GM21381 (cell line): ENCODE results near the gene GTPBP8.

Source experiments
- ATAC-seq: cut with Tn5 transposase; IDR thresholded peaks from one replicate; pipeline ENCODE4 v1.9.1; 2021; ENCODE audit warnings: mild to moderate bottlenecking, moderate library complexity; ENCODE audit not compliant: unreplicated experiment

Gene GTPBP8

GRCh38 chr3:112990672-112991602 lies at the start of gene GTPBP8:
Gene GTPBP8, plus strand, starts transcription at chr3:112990984. Its CDS starts 16 bp downstream, at chr3:112991000.
- peak; percentile 95 for ATAC-seq

GRCh38 chr3:112948346-112948838 lies 42.4 kb upstream of the GTPBP8 start:
- ATAC-seq, result no peak

- ATAC-seq, result no peak
Observed at GRCh38 chr3:112956351-112956750, 34.4 kb upstream of the GTPBP8 start.

- peak; percentile 62 for ATAC-seq
Observed at GRCh38 chr3:112958811-112959560, 31.8 kb upstream of the GTPBP8 start.

GRCh38 chr3:112963683-112964082 lies 27.1 kb upstream of the GTPBP8 start:
- ATAC-seq, result no peak

GRCh38 chr3:112965656-112966055 lies 25.1 kb upstream of the GTPBP8 start:
- ATAC-seq, result no peak

- no peak for ATAC-seq
Observed at GRCh38 chr3:112966633-112967032, 24.2 kb upstream of the GTPBP8 start.

GRCh38 chr3:112967425-112967824 lies 23.4 kb upstream of the GTPBP8 start:
- ATAC-seq, result no peak

- ATAC-seq, result no peak
Observed at GRCh38 chr3:112967828-112968227, 23.0 kb upstream of the GTPBP8 start.

GRCh38 chr3:112972158-112972557 lies 18.6 kb upstream of the GTPBP8 start:
- no peak for ATAC-seq

- peak; percentile 88 for ATAC-seq
Observed at GRCh38 chr3:112973325-112974177, 17.2 kb upstream of the GTPBP8 start.

GRCh38 chr3:112974178-112974517 lies 16.6 kb upstream of the GTPBP8 start:
- peak; percentile 25 for ATAC-seq

- no peak for ATAC-seq
Observed at GRCh38 chr3:112974894-112975293, 15.9 kb upstream of the GTPBP8 start, which contains the start of gene CD200R1. Gene CD200R1, minus strand, starts transcription at chr3:112975103. Its CDS starts 246 bp downstream, at chr3:112974857.

GRCh38 chr3:112976001-112976400 lies 14.8 kb upstream of the GTPBP8 start:
- no peak for ATAC-seq

GRCh38 chr3:112976953-112977352 lies 13.8 kb upstream of the GTPBP8 start:
- no peak for ATAC-seq

GRCh38 chr3:112979244-112979832 lies 11.4 kb upstream of the GTPBP8 start:
- ATAC-seq, result no peak

GRCh38 chr3:112980080-112980479 lies 10.7 kb upstream of the GTPBP8 start:
- no peak for ATAC-seq

- no peak for ATAC-seq
Observed at GRCh38 chr3:112982710-112983109, 8.1 kb upstream of the GTPBP8 start.

- ATAC-seq, result no peak
Observed at GRCh38 chr3:112984485-112984884, 6.3 kb upstream of the GTPBP8 start.

- no peak for ATAC-seq
Observed at GRCh38 chr3:112987710-112988334, 3.0 kb upstream of the GTPBP8 start.
